Peyer's patch (tissue), 4 donors: Measurements from ENCODE around the gene SLC66A1.

ENCODE experiments used
- POLR2A ChIP-seq, 2 donors: fragments of 450-650 bp; IDR thresholded peaks; one replicate each; pipeline ENCODE4 v1.5.1; 2017; ENCODE audit warnings: antibody characterized with exemption in 2 of 2, mild to moderate bottlenecking in 2 of 2, moderate library complexity in 2 of 2
- TF ChIP-seq, protein P1 (sequence below), 6 experiments: fragments of 450-650 bp in 4 of 6; fragments of 200-600 bp in 2 of 6; sonication (generic) in 1 of 6; IDR thresholded peaks; one replicate each; pipeline ENCODE4 v1.5.1; 2017 to 2019; ENCODE audit warnings: antibody characterized with exemption in 6 of 6, mild to moderate bottlenecking in 3 of 6, moderate library complexity in 1 of 6

DNA sequence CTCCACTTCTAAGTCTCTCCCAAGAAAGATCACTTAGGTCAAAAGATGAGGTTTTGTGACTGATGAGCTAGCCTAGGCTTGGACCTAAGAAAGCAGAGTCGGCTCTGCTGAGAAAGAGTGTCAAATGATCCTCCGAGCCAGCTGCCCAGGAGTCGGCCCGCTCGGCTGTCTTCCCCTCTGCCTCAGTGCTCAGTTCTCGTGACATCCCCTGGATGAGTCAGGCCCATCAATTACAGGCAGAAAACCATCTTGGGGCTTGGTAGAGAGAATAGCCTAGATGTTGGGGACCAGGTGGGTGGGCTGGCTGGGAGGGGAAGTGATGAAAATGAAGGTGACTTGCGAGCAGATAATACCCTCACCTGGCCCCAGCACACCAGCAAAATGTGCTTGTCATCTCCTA lies 60.5 kb downstream of the SLC66A1 start:
- TF ChIP-seq, protein P1, sequence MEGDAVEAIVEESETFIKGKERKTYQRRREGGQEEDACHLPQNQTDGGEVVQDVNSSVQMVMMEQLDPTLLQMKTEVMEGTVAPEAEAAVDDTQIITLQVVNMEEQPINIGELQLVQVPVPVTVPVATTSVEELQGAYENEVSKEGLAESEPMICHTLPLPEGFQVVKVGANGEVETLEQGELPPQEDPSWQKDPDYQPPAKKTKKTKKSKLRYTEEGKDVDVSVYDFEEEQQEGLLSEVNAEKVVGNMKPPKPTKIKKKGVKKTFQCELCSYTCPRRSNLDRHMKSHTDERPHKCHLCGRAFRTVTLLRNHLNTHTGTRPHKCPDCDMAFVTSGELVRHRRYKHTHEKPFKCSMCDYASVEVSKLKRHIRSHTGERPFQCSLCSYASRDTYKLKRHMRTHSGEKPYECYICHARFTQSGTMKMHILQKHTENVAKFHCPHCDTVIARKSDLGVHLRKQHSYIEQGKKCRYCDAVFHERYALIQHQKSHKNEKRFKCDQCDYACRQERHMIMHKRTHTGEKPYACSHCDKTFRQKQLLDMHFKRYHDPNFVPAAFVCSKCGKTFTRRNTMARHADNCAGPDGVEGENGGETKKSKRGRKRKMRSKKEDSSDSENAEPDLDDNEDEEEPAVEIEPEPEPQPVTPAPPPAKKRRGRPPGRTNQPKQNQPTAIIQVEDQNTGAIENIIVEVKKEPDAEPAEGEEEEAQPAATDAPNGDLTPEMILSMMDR (IDR thresholded peaks at IDR 0.05): no peak
- TF ChIP-seq POLR2A (IDR thresholded peaks at IDR 0.05): no peak
